Natural killer cell (primary cell): ENCODE results near the gene MT1F. TPM values are rescaled to one million over a fixed set of nuclear protein-coding genes. Genes with fewer than 3 reads are reported as not detected.

Experiments used
- ATAC-seq, 3 donors: fragments of 150-1000 bp in 2 of 3; fragments of 200-7000 bp in 1 of 3; cut with Tn5 transposase; 1 replicate in 1 of 3; 2 replicates in 2 of 3; pipeline ENCODE4 v1.10.0; 2021; ENCODE audit warnings: mild to moderate bottlenecking in 2 of 3, moderate library complexity in 2 of 3
- DNase-seq, 2 donors: peaks; one replicate each; pipeline versions ENCODE4 v3.0.0 to v3.0.0-alpha.2; 2013 to 2021; ENCODE audit warnings: mixed read lengths in 1 of 2
- H3K27ac ChIP-seq: one replicate; pipeline ENCODE4 v1.5.1; 2013; ENCODE audit warnings: mild to moderate bottlenecking, low read length
- H3K27me3 ChIP-seq: one replicate; pipeline ENCODE4 v1.6.1; 2013; ENCODE audit warnings: low read length; ENCODE audit not compliant: control insufficient read depth, insufficient read depth
- H3K36me3 ChIP-seq: one replicate; pipeline ENCODE4 v1.6.1; 2013; ENCODE audit warnings: low read length; ENCODE audit not compliant: control insufficient read depth, insufficient read depth
- H3K4me1 ChIP-seq: one replicate; pipeline ENCODE4 v1.6.1; 2013; ENCODE audit warnings: low read length; ENCODE audit not compliant: control insufficient read depth, insufficient read depth
- H3K4me3 ChIP-seq: one replicate; pipeline ENCODE4 v1.5.1; 2013; ENCODE audit warnings: low read length
- H3K9me3 ChIP-seq: one replicate; pipeline ENCODE4 v1.6.1; 2013; ENCODE audit warnings: low read length; ENCODE audit not compliant: control insufficient read depth, insufficient read depth
- H3K27ac Mint-ChIP-seq, 2 donors: one replicate each; pipeline ENCODE4 v1.8.0; 2022; ENCODE audit warnings: mild to moderate bottlenecking in 2 of 2, mixed read lengths in 2 of 2, moderate library complexity in 1 of 2
- H3K27me3 Mint-ChIP-seq, 2 donors: one replicate each; pipeline ENCODE4 v1.8.0; 2022; ENCODE audit warnings: low read depth in 2 of 2, mixed read lengths in 2 of 2
- H3K36me3 Mint-ChIP-seq: one replicate; pipeline ENCODE4 v1.8.0; 2022; ENCODE audit warnings: mixed read lengths
- H3K4me1 Mint-ChIP-seq, 2 donors: one replicate each; pipeline ENCODE4 v1.8.0; 2022; ENCODE audit warnings: mixed read lengths in 2 of 2
- H3K4me3 Mint-ChIP-seq: one replicate; pipeline ENCODE4 v1.8.0; 2022; ENCODE audit warnings: mild to moderate bottlenecking, moderate library complexity, mixed read lengths
- H3K9me3 Mint-ChIP-seq, 2 donors: one replicate each; pipeline ENCODE4 v1.8.0; 2022; ENCODE audit warnings: mixed read lengths in 2 of 2
- CTCF ChIP-seq: fragments of 200-600 bp; IDR thresholded peaks from one replicate; pipeline ENCODE4 v1.8.0; 2022; ENCODE audit warnings: antibody characterized with exemption
- WGBS: methylation state at CpG from one replicate; pipeline ENCODE4 v1.1.7; 2013; ENCODE audit warnings: missing lambda C conversion rate; ENCODE audit not compliant: insufficient coverage; 5-methylcytosine and 5-hydroxymethylcytosine counted together
- intact Hi-C: fragments of 100-400 bp; cut with micrococcal nuclease; formaldehyde crosslinking; loops from one replicate; pipeline ENCODE4 v1.14.2; 2022
- total RNA-seq, 4 donors: library from RNA; stranded (reverse); fragments of 120-200 nt in 1 of 4; gene quantifications; one replicate each; pipeline versions ENCODE4 v1.2.3 to v1.2.4, GENCODE V29; 2013 to 2022

Gene MT1F
- total RNA-seq, 3 donors from 2014 or later (not counting 1 experiment from before 2014, with no cell fraction given) = 3.8 to 8.0 (median 5.4) TPM

- 87% methylated on average over 2 of the region's 3 CpGs for WGBS
- DNase-seq = no peak
- Mint-ChIP-seq H3K4me3 (no peak overlapping the region), H3K27ac (no peak overlapping the region), H3K4me1 (peaks cover 14 to 21% of the 10 kb centered on the region in 2 donors), H3K27me3 (peaks cover 27 to 32% of the 10 kb centered on the region in 2 donors), H3K36me3 (no peaks in the 10 kb centered on the region), H3K9me3 (no peaks in the 10 kb centered on the region)
- TF ChIP-seq CTCF = no peak
- Histone ChIP-seq H3K9me3 (no peaks in the 10 kb centered on the region), H3K4me1 (peaks cover 19% of the 10 kb centered on the region), H3K36me3 (no peaks in the 10 kb centered on the region), H3K27me3 (peaks cover 3% of the 10 kb centered on the region), H3K27ac (no peak overlapping the region), H3K4me3 (no peak overlapping the region)
- no peak for ATAC-seq
- intact Hi-C loops = no loop called here
These were observed 19.7 kb downstream of the MT1F start for GRCh38 chr16:56677474-56677873.

- Mint-ChIP-seq H3K4me1 (peaks cover 14 to 29% of the 10 kb centered on the region in 2 donors), H3K27me3 (peaks cover 11 to 17% of the 10 kb centered on the region in 2 donors), H3K36me3 (no peaks in the 10 kb centered on the region), H3K9me3 (no peaks in the 10 kb centered on the region), H3K27ac (no peak overlapping the region), H3K4me3 (no peak overlapping the region)
- Histone ChIP-seq H3K27ac (no peak overlapping the region), H3K4me3 (no peak overlapping the region), H3K36me3 (no peaks in the 10 kb centered on the region), H3K27me3 (peaks cover 3% of the 10 kb centered on the region), H3K9me3 (no peaks in the 10 kb centered on the region), H3K4me1 (peaks cover 32% of the 10 kb centered on the region)
- DNase-seq (no peak), ATAC-seq (no peak)
- no peak for TF ChIP-seq CTCF
- intact Hi-C loops = no loop called here
- WGBS = 100% methylated on average over 1 of the region's 3 CpGs
These were observed 21.4 kb downstream of the MT1F start for GRCh38 chr16:56679078-56679730.

- no peak for DNase-seq
- no peak for ATAC-seq
- Histone ChIP-seq H3K4me3 (no peak overlapping the region), H3K27me3 (peaks cover 3% of the 10 kb centered on the region), H3K27ac (no peak overlapping the region), H3K9me3 (no peaks in the 10 kb centered on the region), H3K4me1 (peaks cover 32% of the 10 kb centered on the region), H3K36me3 (no peaks in the 10 kb centered on the region)
- H3K9me3 Mint-ChIP-seq = no peaks in the 10 kb centered on the region
- TF ChIP-seq CTCF = no peak
- WGBS = 70% methylated on average over 5 of the region's 6 CpGs
- H3K27me3 Mint-ChIP-seq = peaks cover 7 to 14% of the 10 kb centered on the region in 2 donors
- no peak overlapping the region for H3K27ac Mint-ChIP-seq
- peaks cover 14 to 29% of the 10 kb centered on the region in 2 donors for H3K4me1 Mint-ChIP-seq
- H3K4me3 Mint-ChIP-seq = no peak overlapping the region
- no peaks in the 10 kb centered on the region for H3K36me3 Mint-ChIP-seq
- intact Hi-C loops = no loop called here
These were observed 22.1 kb downstream of the MT1F start for GRCh38 chr16:56679818-56680217.
